Measurements from ENCODE around the gene IL12RB2. TPM values are rescaled to one million over a fixed set of nuclear protein-coding genes. Genes with fewer than 3 reads are reported as not detected.
"Not testable (repeated sequence)": the region's sequence is repeated elsewhere in the genome, so short reads cannot be mapped to it uniquely, and the experiment has no call there.

Gene IL12RB2
- total RNA-seq, 4 donors from 2014 or later, result 0.87 to 6.5 (median 1.7) TPM

DNA sequence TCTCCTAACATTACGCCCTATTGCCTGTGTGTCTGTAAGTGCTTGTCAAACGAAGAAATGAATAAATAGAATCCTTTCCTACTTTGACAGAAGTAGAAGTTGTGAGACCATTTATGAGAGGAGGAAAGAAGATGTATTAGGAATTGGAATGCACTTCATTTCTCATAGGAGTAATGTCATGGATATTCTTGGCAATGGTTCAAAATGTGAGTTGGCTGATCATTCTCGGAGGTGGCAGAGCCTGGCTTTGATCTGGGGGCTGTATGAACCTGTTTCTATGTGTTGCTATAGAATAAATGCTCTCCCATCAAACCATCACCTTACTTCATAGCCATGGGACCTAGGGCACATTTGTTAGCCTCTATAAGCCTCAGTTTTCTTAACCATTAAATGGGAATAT is 132.7 kb downstream of the IL12RB2 start:
- DNase-seq (ENCODE audit: low spot score in 2 of 2), result no peak
- TF ChIP-seq POLR2A (IDR thresholded peaks at IDR 0.05), result no peak
- no peak for TF ChIP-seq EP300 (IDR thresholded peaks at IDR 0.05)
- no peak for TF ChIP-seq CTCF (IDR thresholded peaks at IDR 0.05)
- Histone ChIP-seq H3K36me3 (no peaks in the 10 kb centered on the region), H3K4me3 (no peak overlapping the region), H3K27ac (peak overlapping the region in 2 of 4 donors; percentile 2 to 44), H3K4me1 (peaks cover 0 to 20% (median 7%) of the 10 kb centered on the region in 4 donors), H3K27me3 (no peaks in the 10 kb centered on the region), H3K9me3 (no peaks in the 10 kb centered on the region)
- 62 to 67% methylated on average over 3 of the region's 3 CpGs for WGBS, 2 donors

DNA sequence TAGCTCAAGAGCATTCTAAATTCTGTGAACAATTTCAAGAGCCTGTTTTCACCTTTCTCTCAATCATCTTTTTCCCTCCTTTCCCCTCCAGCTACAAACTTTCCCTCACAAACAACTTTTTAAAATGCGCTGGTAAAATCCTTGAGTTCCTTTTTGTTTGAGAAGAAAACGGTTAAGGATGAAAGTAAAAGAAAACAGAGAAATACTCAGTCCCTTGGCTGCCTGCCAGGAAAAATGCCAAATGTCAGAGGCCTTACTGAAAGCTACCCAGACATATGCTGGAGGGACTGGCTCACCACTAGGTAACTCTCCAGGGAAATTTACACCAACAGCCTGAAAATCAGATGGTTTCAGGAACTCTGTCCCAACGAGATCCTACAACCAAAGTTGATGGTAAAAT is 133.5 kb downstream of the IL12RB2 start:
- Histone ChIP-seq H3K36me3 (no peaks in the 10 kb centered on the region), H3K27ac (peak overlapping the region in 2 of 4 donors; percentile 2 to 44), H3K4me3 (no peak overlapping the region), H3K9me3 (no peaks in the 10 kb centered on the region), H3K4me1 (peaks cover 0 to 20% (median 7%) of the 10 kb centered on the region in 4 donors), H3K27me3 (no peaks in the 10 kb centered on the region)
- WGBS, 2 donors, result 9 to 14% methylated on average over 3 of the region's 3 CpGs
- TF ChIP-seq POLR2A (IDR thresholded peaks at IDR 0.05), result no peak
- TF ChIP-seq EP300 (IDR thresholded peaks at IDR 0.05), result no peak
- no peak for TF ChIP-seq CTCF (IDR thresholded peaks at IDR 0.05)
- peak; percentile 58 to 79 for DNase-seq (ENCODE audit: low spot score in 2 of 2)

GRCh38 chr1:67441739-67442281 is 134.1 kb downstream of the IL12RB2 start:
- H3K36me3 ChIP-seq, result no peaks in the 10 kb centered on the region
- H3K27ac ChIP-seq, result peak overlapping the region in 2 of 4 donors; percentile 2 to 44
- no peaks in the 10 kb centered on the region for H3K9me3 ChIP-seq
- TF ChIP-seq EP300 (IDR thresholded peaks at IDR 0.05), result no peak
- no peak for TF ChIP-seq POLR2A (IDR thresholded peaks at IDR 0.05)
- no peak for TF ChIP-seq CTCF (IDR thresholded peaks at IDR 0.05)
- peaks cover 0 to 20% (median 7%) of the 10 kb centered on the region in 4 donors for H3K4me1 ChIP-seq
- H3K27me3 ChIP-seq, result no peaks in the 10 kb centered on the region
- no peak overlapping the region for H3K4me3 ChIP-seq
- WGBS, 2 donors, result 46 to 62% methylated on average over 2 of the region's 2 CpGs
- no peak for DNase-seq (ENCODE audit: low spot score in 2 of 2)

GRCh38 chr1:67446014-67446413 is 138.3 kb downstream of the IL12RB2 start:
- not testable (repeated sequence) for H3K9me3 ChIP-seq, H3K27ac ChIP-seq

More at GRCh38 chr1:67446014-67446413, 138.3 kb downstream of the IL12RB2 start:
- H3K27me3 ChIP-seq; H3K36me3 ChIP-seq; H3K4me3 ChIP-seq; DNase-seq (ENCODE audit: low spot score in 2 of 2): not testable (repeated sequence)
- whole genome bisulfite sequencing, 2 donors, result 77 to 78% methylated on average over 5 of the region's 5 CpGs
- peaks cover 0 to 11% (median 4%) of the 10 kb centered on the region in 4 donors for H3K4me1 ChIP-seq

Small RNAs within 50 kb of the gene (small RNA-seq; reads per million reads assigned to genes)
- gene RNU4ATAC4P (not detected), gene RNU6-387P (not detected)

Other genes starting within 250 kb of the IL12RB2 start
- not detected for gene C1orf141, start 172.9 kb upstream of the IL12RB2 start, total RNA-seq
- gene IL23R, start 141.4 kb upstream of the IL12RB2 start, total RNA-seq, result not detected
- 100 to 1,000 TPM; 173 to 241 (median 223) TPM for gene SERBP1, start 122.5 kb downstream of the IL12RB2 start, total RNA-seq

Measured in tibial nerve (tissue), 4 donors.